Keratinocyte (primary cell): ENCODE results near the gene OSGIN1.

Experiments
- EZH2 ChIP-seq: IDR thresholded peaks from one replicate; pipeline ENCODE4 v1.6.1; 2012; ENCODE audit warnings: inconsistent platforms, mild to moderate bottlenecking, low read length, moderate library complexity
- TF ChIP-seq, protein P1 (sequence below), 3 experiments: IDR thresholded peaks in 1 of 3; conservative IDR thresholded peaks in 1 of 3; optimal IDR thresholded peaks in 1 of 3; 2 replicates in 2 of 3; 3 replicates in 1 of 3; pipeline versions ENCODE3 to v1.5.1; 2011; ENCODE audit warnings: low read length in 3 of 3, mild to moderate bottlenecking in 3 of 3, moderate library complexity in 2 of 3, control low read depth in 1 of 3, inconsistent platforms in 1 of 3; ENCODE audit not compliant: insufficient read depth in 2 of 3; ENCODE audit errors: extremely low read depth in 1 of 3

GRCh38 chr16:83908798-83909197 lies 44.2 kb upstream of the OSGIN1 start:
- TF ChIP-seq, protein P1, sequence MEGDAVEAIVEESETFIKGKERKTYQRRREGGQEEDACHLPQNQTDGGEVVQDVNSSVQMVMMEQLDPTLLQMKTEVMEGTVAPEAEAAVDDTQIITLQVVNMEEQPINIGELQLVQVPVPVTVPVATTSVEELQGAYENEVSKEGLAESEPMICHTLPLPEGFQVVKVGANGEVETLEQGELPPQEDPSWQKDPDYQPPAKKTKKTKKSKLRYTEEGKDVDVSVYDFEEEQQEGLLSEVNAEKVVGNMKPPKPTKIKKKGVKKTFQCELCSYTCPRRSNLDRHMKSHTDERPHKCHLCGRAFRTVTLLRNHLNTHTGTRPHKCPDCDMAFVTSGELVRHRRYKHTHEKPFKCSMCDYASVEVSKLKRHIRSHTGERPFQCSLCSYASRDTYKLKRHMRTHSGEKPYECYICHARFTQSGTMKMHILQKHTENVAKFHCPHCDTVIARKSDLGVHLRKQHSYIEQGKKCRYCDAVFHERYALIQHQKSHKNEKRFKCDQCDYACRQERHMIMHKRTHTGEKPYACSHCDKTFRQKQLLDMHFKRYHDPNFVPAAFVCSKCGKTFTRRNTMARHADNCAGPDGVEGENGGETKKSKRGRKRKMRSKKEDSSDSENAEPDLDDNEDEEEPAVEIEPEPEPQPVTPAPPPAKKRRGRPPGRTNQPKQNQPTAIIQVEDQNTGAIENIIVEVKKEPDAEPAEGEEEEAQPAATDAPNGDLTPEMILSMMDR (optimal IDR thresholded peaks at IDR 0.05 in 1 of 3, IDR thresholded peaks at IDR 0.05 in 1 of 3, conservative IDR thresholded peaks at IDR 0.05 in 1 of 3; ENCODE audit: extremely low read depth in 1 of 3, insufficient read depth in 2 of 3, low read length in 3 of 3) = no peak
- no peak for TF ChIP-seq EZH2
